ENCODE data around the gene SLFN12.

- TF ChIP-seq CTCF (tag by site-specific recombination; IDR thresholded peaks at IDR 0.05) (no peak), SP7 (tag by site-specific recombination; IDR thresholded peaks at IDR 0.05) (no peak), SETDB1 (IDR thresholded peaks at IDR 0.05; ENCODE audit: insufficient read length, low read length) (no peak), ZNF433 (tag by site-specific recombination; IDR thresholded peaks at IDR 0.05; ENCODE audit: low read depth) (no peak), ZBTB8A (tag by site-specific recombination; IDR thresholded peaks at IDR 0.05) (no peak), ZNF768 (tag by site-specific recombination; IDR thresholded peaks at IDR 0.05) (no peak), ATF2 (tag by site-specific recombination; IDR thresholded peaks at IDR 0.05; ENCODE audit: low read depth) (no peak), ZNF670 (tag by site-specific recombination; IDR thresholded peaks at IDR 0.05; ENCODE audit: low read depth) (no peak), ZNF24 (tag by site-specific recombination; IDR thresholded peaks at IDR 0.05) (no peak), SCRT2 (tag by site-specific recombination; IDR thresholded peaks at IDR 0.05) (no peak), SP2 (tag by site-specific recombination; IDR thresholded peaks at IDR 0.05) (no peak), ZBTB11 (tag by site-specific recombination; conservative IDR thresholded peaks at IDR 0.05; ENCODE audit: low read depth) (no peak)
Observed at GRCh38 chr17:35477248-35477647, 44.9 kb upstream of the SLFN12 start.
